HUES64 (cell line): ENCODE results near the gene MRPL10.
A peak's percentile ranks its signal among the peaks of the same experiment; 100 is the strongest.

ENCODE experiments used
- H3K27ac ChIP-seq: 2 replicates; pipeline ENCODE4 v1.7.0; 2013; ENCODE audit warnings: low read depth, low read length, inconsistent platforms
- H3K27me3 ChIP-seq: 2 replicates; pipeline ENCODE4 v1.6.1; 2013; ENCODE audit warnings: mild to moderate bottlenecking, low read length; ENCODE audit not compliant: insufficient read depth
- H3K36me3 ChIP-seq: 2 replicates; pipeline ENCODE4 v1.6.1; 2013; ENCODE audit warnings: mild to moderate bottlenecking, low read length; ENCODE audit not compliant: insufficient read depth
- H3K4me1 ChIP-seq: 2 replicates; pipeline ENCODE4 v1.6.1; 2013; ENCODE audit warnings: mild to moderate bottlenecking, low read length, moderate library complexity; ENCODE audit not compliant: insufficient read depth
- H3K4me3 ChIP-seq: 2 replicates; pipeline ENCODE4 v1.5.1; 2013; ENCODE audit warnings: mild to moderate bottlenecking, low read length, moderate library complexity
- H3K9ac ChIP-seq: 2 replicates; pipeline ENCODE4 v1.6.1; 2013; ENCODE audit warnings: mild to moderate bottlenecking, low read depth, low read length
- H3K9me3 ChIP-seq: 2 replicates; pipeline ENCODE4 v1.6.1; 2013; ENCODE audit warnings: low read depth, low read length; ENCODE audit not compliant: insufficient read depth
- WGBS: fragments of 150-250, 120-280 bp; methylation state at CpG from one replicate; pipeline ENCODE4 v1.1.7; 2013; ENCODE audit warnings: missing lambda C conversion rate; 5-methylcytosine and 5-hydroxymethylcytosine counted together

Gene MRPL10

DNA sequence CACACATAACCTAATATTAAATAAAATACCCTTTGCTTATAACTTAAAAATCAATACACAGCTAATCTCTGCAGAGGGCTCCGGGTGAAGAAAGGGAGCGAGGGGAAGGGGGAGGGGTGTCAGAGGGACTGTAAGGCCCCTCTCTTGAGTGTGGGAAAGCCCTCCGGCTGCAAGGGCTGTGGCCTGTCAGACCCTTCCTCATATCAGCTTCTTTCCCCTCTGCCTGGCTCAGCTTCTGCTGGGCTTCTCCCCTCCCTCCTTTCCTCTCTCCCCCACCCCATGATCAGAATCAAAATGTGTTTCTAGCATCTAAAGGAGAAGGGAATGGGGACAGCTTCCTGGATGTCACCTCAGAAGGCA, 14.4 kb upstream of the MRPL10 start:
- Histone ChIP-seq H3K27ac (no peak overlapping the region), H3K36me3 (no peaks in the 10 kb centered on the region), H3K9ac (no peak overlapping the region), H3K4me3 (no peak overlapping the region), H3K27me3 (peaks cover 59% of the 10 kb centered on the region), H3K9me3 (no peaks in the 10 kb centered on the region), H3K4me1 (peaks cover 9% of the 10 kb centered on the region)
- WGBS: 82% methylated on average over 1 of the region's 3 CpGs

DNA sequence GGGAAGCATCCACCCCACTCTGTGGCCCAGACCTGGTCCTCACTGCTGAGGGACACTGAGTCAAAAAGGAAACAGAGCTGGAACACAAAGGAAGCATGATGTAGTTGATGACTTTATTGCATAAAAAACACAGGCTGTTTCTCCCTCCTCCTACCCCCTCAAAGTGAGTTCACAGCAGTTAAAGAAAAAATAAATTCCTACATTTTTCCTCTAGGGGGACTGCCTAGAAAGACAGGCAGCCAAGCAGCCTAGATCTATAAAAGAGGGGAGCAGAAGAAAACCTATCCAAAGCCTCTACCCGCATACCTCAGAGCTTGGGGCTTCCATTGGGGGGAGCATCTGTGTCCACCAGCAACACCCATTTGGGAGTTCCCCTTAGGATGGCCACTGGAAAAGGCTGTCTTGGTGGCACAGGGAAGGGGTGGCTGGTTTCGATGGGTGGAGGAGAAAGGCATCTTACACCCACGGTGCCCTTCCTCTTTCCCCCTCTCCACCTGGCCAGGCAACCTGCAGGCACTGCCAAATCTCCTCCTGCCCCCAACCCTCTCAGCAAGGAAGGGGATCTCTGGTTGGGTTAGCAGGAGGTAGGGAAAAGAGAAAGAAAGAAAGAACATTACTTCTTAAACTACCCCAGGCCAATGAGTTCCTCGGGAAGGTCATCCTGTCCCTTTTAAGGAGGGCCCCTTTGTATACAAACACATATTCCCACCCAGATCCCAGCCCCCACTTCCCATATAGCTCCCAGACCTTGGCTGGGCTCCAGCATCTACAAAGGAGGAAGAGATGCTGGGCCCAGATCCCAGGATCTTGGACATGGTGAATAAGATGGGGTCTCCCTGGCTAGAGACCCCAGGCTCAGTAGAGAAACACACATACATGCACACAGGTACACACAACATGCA, 13.7 kb upstream of the MRPL10 start:
- Histone ChIP-seq H3K4me1 (peaks cover 9% of the 10 kb centered on the region), H3K4me3 (no peak overlapping the region), H3K27me3 (peaks cover 52% of the 10 kb centered on the region)

DNA sequence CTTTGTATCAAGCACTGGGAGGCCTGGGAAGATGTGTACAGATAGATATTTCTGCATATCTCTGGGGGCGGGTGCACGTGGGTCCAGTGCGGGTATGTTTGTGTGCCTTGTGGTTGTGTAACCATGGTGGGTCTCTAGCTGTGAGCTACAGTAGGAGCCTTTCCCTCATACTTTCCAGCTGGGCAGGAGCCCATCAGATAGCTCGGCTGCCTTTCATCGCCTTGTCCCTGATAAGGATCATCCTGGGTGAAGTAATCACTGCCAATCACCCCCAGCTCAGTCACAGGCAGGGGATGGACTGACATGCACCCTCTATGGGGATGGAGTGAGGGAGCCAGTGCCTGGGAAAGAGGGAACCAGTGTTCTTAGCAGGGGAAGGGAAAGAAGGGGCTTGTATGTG, 12.9 kb upstream of the MRPL10 start:
- H3K9me3 ChIP-seq: no peaks in the 10 kb centered on the region
- H3K4me3 ChIP-seq: no peak overlapping the region
- no peak overlapping the region for H3K9ac ChIP-seq
- 91% methylated on average over 5 of the region's 5 CpGs for WGBS
- peaks cover 9% of the 10 kb centered on the region; the same call in 1 of the 2 replicates for H3K4me1 ChIP-seq
- H3K27ac ChIP-seq: no peak overlapping the region
- no peaks in the 10 kb centered on the region for H3K36me3 ChIP-seq
- H3K27me3 ChIP-seq: peaks cover 44% of the 10 kb centered on the region

More for the DNA sequence above, 13.7 kb upstream of the MRPL10 start:
- WGBS: 97% methylated on average over 2 of the region's 4 CpGs
- Histone ChIP-seq H3K36me3 (no peaks in the 10 kb centered on the region), H3K27ac (no peak overlapping the region), H3K9me3 (no peaks in the 10 kb centered on the region), H3K9ac (no peak overlapping the region)

DNA sequence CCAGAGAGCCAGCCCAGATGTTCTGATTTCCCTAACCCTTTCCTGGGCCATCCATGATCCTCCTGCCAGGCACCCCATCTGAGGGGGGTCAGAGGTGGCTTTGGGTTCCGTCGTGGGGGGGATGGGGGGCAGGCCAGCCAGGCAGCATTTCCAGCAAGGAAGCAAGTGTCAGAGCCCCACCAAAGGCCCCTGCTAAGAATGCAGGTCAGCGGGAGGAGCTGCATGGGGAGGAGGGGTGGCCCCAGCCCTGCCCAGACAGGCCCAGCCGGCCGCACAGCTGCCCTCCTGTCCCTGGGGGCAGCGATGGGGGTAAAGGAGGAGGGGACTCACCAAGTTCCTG, 12.0 kb upstream of the MRPL10 start:
- H3K27me3 ChIP-seq: peaks cover 35% of the 10 kb centered on the region
- H3K9ac ChIP-seq: no peak overlapping the region
- 0 out of 2 replicates have a peak, but pooled peaks cover 1% of the 10 kb centered on the region for H3K36me3 ChIP-seq
- WGBS: 42% methylated on average over 6 of the region's 6 CpGs
- no peak overlapping the region for H3K27ac ChIP-seq
- no peaks in the 10 kb centered on the region for H3K9me3 ChIP-seq
- H3K4me3 ChIP-seq: no peak overlapping the region
- peaks cover 9% of the 10 kb centered on the region; the same call in 1 of the 2 replicates for H3K4me1 ChIP-seq

DNA sequence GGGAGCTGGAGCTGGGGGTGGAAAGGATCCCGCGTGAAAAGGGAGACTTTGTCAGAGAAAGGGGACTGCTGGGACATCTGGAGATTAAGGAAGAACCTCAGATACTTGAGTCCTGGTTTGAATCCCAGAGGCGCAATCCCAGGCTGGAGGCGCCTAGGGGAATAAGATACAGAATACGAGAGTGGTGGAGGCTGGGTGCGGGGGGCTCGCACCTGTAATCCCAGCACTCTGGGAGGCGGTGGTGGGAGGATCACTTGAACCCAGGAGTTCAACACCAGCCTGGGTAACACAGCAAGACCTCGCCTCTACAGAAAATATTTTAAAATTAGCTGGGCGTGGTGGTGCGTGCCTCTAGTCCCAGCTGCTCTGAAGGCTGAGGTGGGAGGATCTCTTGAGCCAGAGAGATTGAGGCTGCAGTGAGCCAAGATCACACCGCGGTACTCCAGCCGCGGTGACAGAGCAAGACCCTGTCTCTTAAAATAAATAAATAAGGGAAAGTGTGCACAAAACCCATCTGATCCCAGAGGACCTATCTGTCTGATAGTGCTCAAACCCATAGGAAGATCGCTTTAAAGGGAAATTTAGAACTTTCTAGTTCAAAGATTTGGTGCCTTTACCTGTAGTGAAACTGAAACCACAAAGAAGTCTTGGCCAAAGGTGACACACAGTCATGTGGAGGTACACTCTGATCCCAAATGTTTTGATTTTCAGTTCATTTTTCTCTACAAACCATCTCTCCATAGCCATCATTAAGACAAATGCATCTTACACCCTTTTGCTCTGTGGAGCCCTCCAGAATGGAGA, 10.3 kb upstream of the MRPL10 start:
- 68% methylated on average over 12 of the region's 16 CpGs for WGBS
- H3K27ac ChIP-seq: no peak overlapping the region
- H3K4me1 ChIP-seq: peaks cover 9% of the 10 kb centered on the region; the same call in 1 of the 2 replicates
- no peak overlapping the region for H3K4me3 ChIP-seq
- H3K27me3 ChIP-seq: peaks cover 18% of the 10 kb centered on the region
- H3K9me3 ChIP-seq: no peaks in the 10 kb centered on the region
- no peak overlapping the region for H3K9ac ChIP-seq
- 0 out of 2 replicates have a peak, but pooled peaks cover 6% of the 10 kb centered on the region for H3K36me3 ChIP-seq

DNA sequence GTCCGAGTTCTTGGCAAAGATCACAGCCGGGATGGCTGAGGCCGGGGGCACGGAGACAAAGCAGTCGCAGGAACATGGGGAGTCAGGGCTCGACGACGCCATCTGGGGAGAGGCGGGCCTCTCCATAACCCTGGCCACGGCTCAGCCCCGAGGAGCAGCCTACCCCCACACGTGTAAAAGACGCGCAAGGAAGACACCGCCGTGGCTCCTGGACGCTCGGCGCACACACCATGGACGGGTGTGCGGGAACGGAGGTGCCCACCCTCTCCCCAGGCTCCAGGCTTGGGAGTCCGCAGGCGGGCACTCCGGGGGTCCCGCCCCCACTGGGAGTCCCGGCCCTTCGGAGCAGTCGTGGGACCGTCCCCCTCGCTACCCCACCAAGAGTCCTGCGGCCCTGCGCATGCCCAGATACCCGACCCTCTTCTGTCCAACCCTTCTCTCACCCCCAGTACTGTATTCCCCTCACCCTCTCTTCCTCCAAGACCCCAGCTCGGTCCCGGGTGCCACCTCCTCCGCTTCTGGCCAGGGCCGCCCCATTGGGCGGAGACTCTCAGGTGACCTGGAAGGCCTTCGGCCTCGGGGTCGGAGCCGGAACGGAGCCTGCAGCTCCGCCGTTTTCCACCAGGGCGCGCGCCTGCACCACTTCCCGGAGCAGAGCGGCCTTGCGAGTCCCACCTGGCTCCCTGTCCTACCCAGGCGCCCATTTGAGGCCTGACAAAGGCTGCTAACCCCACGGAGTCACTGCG, 9.6 kb upstream of the MRPL10 start, which contains the start of gene SCRN2:
TSS of gene SCRN2 (minus strand) at position 532 of the 746 bp plus-strand sequence. CDS start at position 102, 430 bp downstream.
- 1% methylated on average over 55 of the region's 55 CpGs for WGBS

DNA sequence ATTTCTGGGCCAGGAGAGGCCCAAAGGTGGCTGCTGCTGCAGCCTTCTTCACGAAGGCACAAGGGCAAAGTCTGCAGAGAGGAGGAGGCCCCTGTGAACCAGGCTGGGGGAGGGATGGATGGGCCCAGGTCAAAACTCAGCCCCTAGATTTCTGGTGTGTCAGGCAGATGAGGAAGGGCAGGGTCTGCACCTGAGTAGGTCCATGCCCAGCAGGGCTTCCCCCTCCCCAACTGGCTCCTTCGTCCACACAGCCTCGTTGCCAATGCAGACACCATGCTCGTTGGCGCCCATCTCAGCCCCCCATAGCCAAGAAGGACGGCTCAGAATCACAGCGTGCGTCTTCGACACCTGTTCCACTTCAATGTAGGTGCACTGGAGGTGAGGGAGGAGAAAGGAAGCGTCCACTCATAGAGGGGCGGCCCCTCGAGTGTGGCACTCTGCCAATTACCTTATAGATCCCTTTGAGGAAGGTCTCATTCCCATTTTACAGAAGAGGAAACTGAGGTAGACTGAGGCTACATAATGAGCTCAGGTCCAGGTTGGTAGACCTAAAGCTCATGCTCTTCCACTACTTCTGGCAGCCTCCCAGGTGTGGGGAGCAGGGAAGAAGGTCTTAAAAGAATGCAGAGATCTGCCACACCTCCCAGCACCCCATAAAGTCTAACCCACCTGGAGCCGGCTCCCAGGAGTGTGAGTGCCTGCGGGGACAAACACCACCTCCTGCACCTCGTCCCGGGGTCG, 8.8 kb upstream of the MRPL10 start:
- WGBS: 60% methylated on average over 17 of the region's 17 CpGs
- H3K4me1 ChIP-seq: peaks cover 8% of the 10 kb centered on the region; the same call in 1 of the 2 replicates
- H3K27me3 ChIP-seq: peaks cover 3% of the 10 kb centered on the region
- peak overlapping the region; percentile 69 for H3K9ac ChIP-seq
- H3K4me3 ChIP-seq: peak overlapping the region; percentile 77
- H3K36me3 ChIP-seq: peaks cover 15% of the 10 kb centered on the region
- no peak overlapping the region for H3K27ac ChIP-seq
- H3K9me3 ChIP-seq: no peaks in the 10 kb centered on the region

More for the DNA sequence above, 9.6 kb upstream of the MRPL10 start, which contains the start of gene SCRN2:
- Histone ChIP-seq H3K9ac (peak within 1 kb of the TSS; percentile 69), H3K9me3 (no peaks in the 10 kb centered on the region), H3K27ac (no peak within 1 kb of the TSS), H3K36me3 (peaks cover 11% of the 10 kb centered on the region; the same call in 1 of the 2 replicates), H3K4me1 (peaks cover 9% of the 10 kb centered on the region; the same call in 1 of the 2 replicates), H3K4me3 (peak within 1 kb of the TSS; percentile 77), H3K27me3 (peaks cover 11% of the 10 kb centered on the region)

DNA sequence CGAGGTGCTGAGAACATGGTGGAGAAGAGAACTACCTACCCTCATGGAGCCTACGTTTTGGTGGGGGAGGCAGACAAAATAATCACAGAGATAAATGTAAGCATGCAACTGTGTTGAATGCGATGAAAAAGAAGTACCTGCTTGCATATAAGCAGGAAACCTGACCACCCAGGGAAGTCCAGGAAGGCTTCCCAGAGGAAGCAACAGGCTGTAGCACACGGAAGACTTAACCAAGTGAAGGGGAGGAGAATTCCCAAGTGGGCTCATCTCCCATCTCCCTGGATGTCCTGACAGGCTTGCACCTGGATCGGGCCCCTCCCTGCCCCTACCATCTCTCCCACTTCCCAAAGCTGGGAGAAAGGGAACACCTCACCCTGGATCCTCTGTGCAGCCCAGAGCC, 7.7 kb upstream of the MRPL10 start:
- Histone ChIP-seq H3K4me1 (peaks cover 5% of the 10 kb centered on the region; the same call in 1 of the 2 replicates), H3K4me3 (no peak overlapping the region), H3K9me3 (no peaks in the 10 kb centered on the region), H3K27me3 (no peaks in the 10 kb centered on the region; the same call in 1 of the 2 replicates), H3K36me3 (peaks cover 15% of the 10 kb centered on the region), H3K27ac (no peak overlapping the region), H3K9ac (no peak overlapping the region)
- WGBS: 96% methylated on average over 5 of the region's 5 CpGs

DNA sequence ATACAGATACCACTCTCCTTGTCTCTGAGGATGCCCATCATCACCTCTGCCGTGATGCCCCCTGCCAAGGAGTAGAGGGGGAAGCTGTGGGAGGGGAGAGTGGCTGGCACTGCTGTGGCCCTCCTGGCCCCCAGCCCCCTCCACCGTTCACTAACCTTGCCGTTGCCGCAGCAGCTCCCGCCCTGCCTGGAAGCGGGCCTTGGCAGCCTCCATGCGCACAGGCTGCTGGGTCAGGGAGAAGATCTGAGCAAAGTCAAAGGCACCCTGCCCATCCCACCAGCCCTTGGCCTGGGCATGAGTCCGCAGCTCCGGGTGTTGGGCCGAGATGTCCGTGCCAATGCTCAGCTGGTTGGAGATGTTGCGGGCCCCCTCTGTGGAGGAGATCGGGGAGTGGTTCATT, 7.3 kb upstream of the MRPL10 start:
- Histone ChIP-seq H3K9ac (no peak overlapping the region), H3K4me3 (no peak overlapping the region), H3K27me3 (no peaks in the 10 kb centered on the region), H3K27ac (no peak overlapping the region), H3K36me3 (peaks cover 15% of the 10 kb centered on the region), H3K9me3 (no peaks in the 10 kb centered on the region), H3K4me1 (peaks cover 5% of the 10 kb centered on the region; the same call in 1 of the 2 replicates)
- 93% methylated on average over 13 of the region's 13 CpGs for WGBS

DNA sequence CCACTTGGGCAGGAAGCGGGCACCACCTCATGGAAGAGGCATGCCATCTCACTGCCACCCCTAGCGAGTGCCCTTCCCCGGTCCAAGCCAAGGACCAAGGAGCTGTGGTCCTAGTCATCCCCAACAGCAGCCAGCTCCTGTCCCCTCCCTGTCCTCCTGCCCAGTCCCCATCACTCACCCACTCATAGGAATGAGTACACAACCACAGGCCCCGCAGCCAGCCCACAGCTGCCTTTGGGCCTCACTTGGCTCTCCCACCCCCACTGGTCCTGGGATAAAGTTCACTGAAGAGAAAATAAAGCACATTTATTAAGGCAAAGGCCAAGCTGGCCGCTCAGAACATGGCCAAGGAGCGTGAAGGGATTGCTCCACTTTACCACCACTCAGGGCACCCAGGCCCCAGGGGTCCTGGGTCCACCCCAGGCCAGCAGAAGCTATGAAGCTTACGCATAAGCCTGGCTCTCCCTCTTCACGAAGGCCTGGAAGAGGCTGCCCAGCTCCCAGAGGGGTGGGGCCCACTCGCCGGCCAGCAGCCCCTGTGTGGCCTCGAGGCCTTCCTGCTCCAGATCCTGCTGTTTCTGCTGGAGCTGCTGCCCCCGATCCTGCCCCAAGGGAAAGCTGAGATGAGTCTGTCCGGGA, 6.2 kb upstream of the MRPL10 start:
- Histone ChIP-seq H3K4me1 (no peaks in the 10 kb centered on the region), H3K9ac (no peak overlapping the region), H3K36me3 (peaks cover 15% of the 10 kb centered on the region), H3K27ac (no peak overlapping the region), H3K9me3 (no peaks in the 10 kb centered on the region), H3K4me3 (no peak overlapping the region), H3K27me3 (no peaks in the 10 kb centered on the region)
- 90% methylated on average over 13 of the region's 13 CpGs for WGBS
